Thoracic aorta (tissue), 2 donors: ENCODE data around the gene LRRC49. TPM values are rescaled to one million over a fixed set of nuclear protein-coding genes. Genes with fewer than 3 reads are reported as not detected.
A peak's percentile ranks its signal among the peaks of the same experiment; 100 is the strongest.
"Not testable (repeated sequence)": the region's sequence is repeated elsewhere in the genome, so short reads cannot be mapped to it uniquely, and the experiment has no call there.

Source experiments
- ATAC-seq: fragments of 150-250 bp; one replicate; pipeline ENCODE4 v1.8.0; 2017; ENCODE audit warnings: low read depth; ENCODE audit not compliant: insufficient number of reproducible peaks, low FRiP score
- DNase-seq: peaks from one replicate; pipeline ENCODE4 v3.0.0-alpha.2; 2020; ENCODE audit warnings: low spot score
- H3K27ac ChIP-seq, 2 donors: fragments of 200-600 bp; sonication (generic); 1 replicate in 1 of 2; 2 replicates in 1 of 2; pipeline ENCODE4 v1.5.1; 2016; ENCODE audit warnings: mild to moderate bottlenecking in 2 of 2, moderate library complexity in 2 of 2
- H3K27me3 ChIP-seq: fragments of 200-600 bp; sonication (generic); replicated peaks from 2 replicates; pipeline ENCODE4 v1.6.0; 2016; ENCODE audit warnings: mild to moderate bottlenecking; ENCODE audit not compliant: insufficient read depth
- H3K36me3 ChIP-seq: fragments of 200-600 bp; sonication (generic); one replicate; pipeline ENCODE4 v1.5.1; 2016
- H3K4me1 ChIP-seq, 2 donors: fragments of 200-600 bp; sonication (generic); 1 replicate in 1 of 2; 2 replicates in 1 of 2; pipeline versions ENCODE4 v1.5.1 to v1.6.0; 2016; ENCODE audit warnings: low read depth in 2 of 2, mild to moderate bottlenecking in 1 of 2; ENCODE audit not compliant: control insufficient read depth in 1 of 2
- H3K4me3 ChIP-seq: fragments of 200-600 bp; sonication (generic); 2 replicates; pipeline ENCODE4 v1.5.1; 2016; ENCODE audit warnings: mild to moderate bottlenecking
- H3K9me3 ChIP-seq: fragments of 200-600 bp; sonication (generic); 2 replicates; pipeline ENCODE4 v1.5.1; 2016
- CTCF ChIP-seq: fragments of 200-600 bp; sonication (generic); IDR thresholded peaks from one replicate; pipeline ENCODE4 v1.5.1; 2019; ENCODE audit warnings: antibody characterized with exemption
- total RNA-seq, 2 donors: library from RNA; depleted of rRNA; stranded (reverse); fragments of >200 nt; gene quantifications; one replicate each; pipeline versions ENCODE4 v1.1.0 to v1.2.3, GENCODE V29; 2016

LRRC49 gene
- total RNA-seq, 2 donors from 2014 or later = 8.9 to 9.4 TPM

DNA sequence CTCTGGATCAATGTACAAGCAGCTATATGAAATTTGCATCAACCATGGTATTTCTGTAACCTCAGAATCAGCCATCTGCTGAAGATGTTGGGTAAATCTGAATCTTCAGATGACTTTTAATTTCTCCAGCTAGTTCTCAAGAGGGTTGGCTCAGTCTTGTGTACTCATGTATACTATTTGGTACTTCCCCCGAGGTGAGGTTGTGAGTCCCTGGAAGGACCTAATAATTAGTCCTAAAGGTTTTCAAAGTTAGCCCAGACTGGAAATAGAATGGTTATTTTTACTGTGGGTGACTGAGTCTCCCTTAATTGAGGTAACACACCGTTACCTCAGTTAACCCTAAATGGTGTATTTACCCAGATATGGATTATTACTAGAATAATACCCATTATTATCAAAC is 118.4 kb downstream of the LRRC49 start:
- H3K27me3 ChIP-seq = no peaks in the 10 kb centered on the region
- no peak overlapping the region for H3K4me3 ChIP-seq
- no peak for TF ChIP-seq CTCF
- no peaks in the 10 kb centered on the region for H3K9me3 ChIP-seq
- no peaks in the 10 kb centered on the region for H3K36me3 ChIP-seq
- H3K27ac ChIP-seq = no peak overlapping the region
- ATAC-seq (no peak), DNase-seq (no peak)
- H3K4me1 ChIP-seq = peaks cover 0 to 6% of the 10 kb centered on the region in 2 donors

DNA sequence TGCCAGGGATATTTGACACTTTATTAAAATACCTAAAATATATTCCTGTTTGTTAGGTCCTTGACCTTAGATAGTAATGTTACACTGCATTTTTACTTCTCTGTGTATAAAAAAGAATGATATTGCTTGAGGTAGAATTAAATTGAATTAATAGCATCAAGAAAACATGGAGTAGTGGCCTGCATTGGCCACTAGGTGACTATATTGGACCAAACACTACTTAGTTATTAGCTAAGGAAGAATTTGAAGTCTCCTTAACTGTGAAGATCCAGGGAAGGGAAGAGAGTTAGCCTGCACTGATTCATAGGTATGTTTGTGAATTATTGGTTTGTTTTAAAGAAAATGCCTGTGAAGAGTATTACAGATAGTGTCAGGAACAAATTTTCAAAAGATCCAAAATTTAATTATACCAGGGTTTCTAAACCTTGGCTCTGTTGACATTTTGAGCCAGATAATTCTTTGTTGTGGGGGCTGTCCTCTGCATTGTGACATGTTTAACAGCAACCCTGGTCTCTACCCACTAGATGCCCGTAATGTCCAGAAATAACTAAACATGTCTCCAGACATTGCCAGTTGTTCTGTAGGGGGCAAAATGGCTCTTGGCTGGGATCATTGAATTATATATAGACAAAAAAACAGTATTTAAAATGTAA is 119.0 kb downstream of the LRRC49 start:
- Histone ChIP-seq H3K27me3 (no peaks in the 10 kb centered on the region), H3K27ac (no peak overlapping the region), H3K4me1 (peaks cover 0 to 6% of the 10 kb centered on the region in 2 donors), H3K36me3 (no peaks in the 10 kb centered on the region), H3K9me3 (no peaks in the 10 kb centered on the region), H3K4me3 (no peak overlapping the region)
- peak; percentile 84 for ATAC-seq
- peak; percentile 81 for TF ChIP-seq CTCF
- no peak for DNase-seq

DNA sequence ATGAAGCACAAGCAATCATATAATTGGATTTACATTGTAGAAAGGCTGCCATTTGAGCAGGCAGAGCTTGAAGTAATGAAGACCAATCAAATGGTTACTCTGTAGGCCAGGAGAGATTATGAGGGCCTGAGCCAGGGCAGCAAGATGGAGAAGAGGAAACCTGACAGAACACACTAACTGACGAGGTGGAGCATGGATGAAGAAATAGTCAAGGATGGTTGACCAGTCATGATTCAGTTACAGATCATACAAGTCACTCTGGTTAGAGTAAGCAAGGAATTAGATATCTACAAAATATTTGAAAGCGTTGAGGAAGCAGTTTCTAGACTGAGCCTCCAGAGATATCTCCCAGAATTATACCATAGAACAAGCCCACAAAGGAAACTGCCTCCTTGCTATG is 120.8 kb downstream of the LRRC49 start:
- Histone ChIP-seq H3K36me3 (no peaks in the 10 kb centered on the region), H3K27me3 (no peaks in the 10 kb centered on the region), H3K4me3 (no peak overlapping the region), H3K4me1 (peaks cover 0 to 6% of the 10 kb centered on the region in 2 donors), H3K9me3 (no peaks in the 10 kb centered on the region), H3K27ac (no peak overlapping the region)
- no peak for TF ChIP-seq CTCF
- DNase-seq (no peak), ATAC-seq (no peak)

- no peak for DNase-seq
- ATAC-seq = no peak
Measured at GRCh38 chr15:71015342-71015741, 122.7 kb downstream of the LRRC49 start.

DNA sequence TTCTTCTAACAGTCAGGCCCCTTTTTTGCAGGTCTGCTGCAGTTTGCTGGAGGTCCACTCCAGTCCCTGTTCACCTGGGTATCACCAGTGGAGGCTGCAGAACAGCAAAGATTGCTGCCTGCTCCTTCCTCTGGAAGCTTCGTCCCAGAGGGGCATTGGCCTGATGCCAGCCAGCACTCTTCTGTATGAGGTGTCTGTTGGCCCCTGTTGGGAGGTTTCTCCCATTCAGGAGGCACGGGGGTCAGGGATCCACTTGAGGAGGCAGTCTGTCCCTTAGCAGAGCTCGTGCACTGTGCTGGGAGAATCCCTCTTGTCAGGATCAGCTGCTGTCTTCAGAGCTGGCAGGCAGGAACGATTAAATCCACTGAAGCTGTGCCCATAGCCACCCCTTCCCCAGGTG is 138.6 kb downstream of the LRRC49 start:
- ATAC-seq, DNase-seq, H3K9me3 ChIP-seq, H3K36me3 ChIP-seq, H3K4me3 ChIP-seq, H3K4me1 ChIP-seq, H3K27me3 ChIP-seq, H3K27ac ChIP-seq: not testable (repeated sequence)

More at GRCh38 chr15:71015342-71015741, 122.7 kb downstream of the LRRC49 start:
- Histone ChIP-seq H3K4me1 (peaks cover 0 to 6% of the 10 kb centered on the region in 2 donors), H3K27me3 (no peaks in the 10 kb centered on the region), H3K36me3 (no peaks in the 10 kb centered on the region), H3K9me3 (peaks cover 10% of the 10 kb centered on the region), H3K4me3 (no peak overlapping the region), H3K27ac (no peak overlapping the region)
- TF ChIP-seq CTCF = no peak

- ATAC-seq, H3K9me3 ChIP-seq, H3K36me3 ChIP-seq, H3K27ac ChIP-seq, H3K4me3 ChIP-seq, H3K4me1 ChIP-seq, DNase-seq, H3K27me3 ChIP-seq: not testable (repeated sequence)
Measured at GRCh38 chr15:71035478-71035877, 142.9 kb downstream of the LRRC49 start.
